ENCODE results near the gene ENKD1.
"Not testable (repeated sequence)": the region's sequence is repeated elsewhere in the genome, so short reads cannot be mapped to it uniquely, and the experiment has no call there.

Gene ENKD1

GRCh38 chr16:67701420-67701819 lies 34.9 kb upstream of the ENKD1 start:
- POLR2A ChIA-PET (ENCODE audit: low non-redundant PET) = no interaction called here
- CTCF ChIA-PET = interaction anchor here (0.6 to 1.0 kb wide), 2 partner anchors 98 to 115 kb away, joined by 5 to 7 read pairs; no protein-coding TSS in a partner anchor
- DNase-seq (ENCODE audit: low spot score) = no peak
- no peak for TF ChIP-seq CTCF (conservative IDR thresholded peaks at IDR 0.05; ENCODE audit: low read depth)
- H3K27ac ChIP-seq = no peak overlapping the region

GRCh38 chr16:67699265-67699664 lies 32.7 kb upstream of the ENKD1 start:
- POLR2A ChIA-PET (ENCODE audit: low non-redundant PET) = no interaction called here
- TF ChIP-seq CTCF (conservative IDR thresholded peaks at IDR 0.05; ENCODE audit: low read depth) = no peak
- CTCF ChIA-PET = no interaction called here
- H3K27ac ChIP-seq = no peak overlapping the region
- no peak for DNase-seq (ENCODE audit: low spot score)

GRCh38 chr16:67697422-67698185 lies 31.1 kb upstream of the ENKD1 start:
- ChIA-PET CTCF (no interaction called here), POLR2A (ENCODE audit: low non-redundant PET) (no interaction called here)
- no peak for TF ChIP-seq CTCF (conservative IDR thresholded peaks at IDR 0.05; ENCODE audit: low read depth)
- DNase-seq (ENCODE audit: low spot score) = no peak
- no peak overlapping the region for H3K27ac ChIP-seq

GRCh38 chr16:67694611-67695010 lies 28.1 kb upstream of the ENKD1 start:
- no peak overlapping the region for H3K27ac ChIP-seq
- no peak for DNase-seq (ENCODE audit: low spot score)
- POLR2A ChIA-PET (ENCODE audit: low non-redundant PET) = interaction anchor here (0.6 kb wide), 1 partner anchor 214 kb away, joined by 4 read pairs; the partner anchor contains the start of gene ATP6V0D1
- no peak for TF ChIP-seq CTCF (conservative IDR thresholded peaks at IDR 0.05; ENCODE audit: low read depth)
- CTCF ChIA-PET = interaction anchor here (1.1 kb wide), 1 partner anchor 122 kb away, joined by 4 read pairs; no protein-coding TSS in a partner anchor

- CTCF ChIA-PET = interaction anchor here (1.1 kb wide), 1 partner anchor 123 kb away, joined by 4 read pairs; no protein-coding TSS in a partner anchor
- POLR2A ChIA-PET (ENCODE audit: low non-redundant PET); DNase-seq (ENCODE audit: low spot score); H3K27ac ChIP-seq: not testable (repeated sequence)
These were observed 27.2 kb upstream of the ENKD1 start for GRCh38 chr16:67693517-67694285.

- POLR2A ChIA-PET (ENCODE audit: low non-redundant PET) = no interaction called here
- no peak for TF ChIP-seq CTCF (conservative IDR thresholded peaks at IDR 0.05; ENCODE audit: low read depth)
- no peak overlapping the region for H3K27ac ChIP-seq
- CTCF ChIA-PET = no interaction called here
- DNase-seq (ENCODE audit: low spot score) = no peak
These were observed 19.0 kb upstream of the ENKD1 start for GRCh38 chr16:67685388-67686112.

Data from RWPE1 (cell line).